Panc1 (cell line): Measurements from ENCODE around the gene AGPAT1.

Experiments
- POLR2AphosphoS5 ChIP-seq: IDR thresholded peaks from 2 replicates; pipeline ENCODE4 v1.6.1; 2012; ENCODE audit warnings: mild to moderate bottlenecking, low read depth, low read length, moderate library complexity
- SIN3A ChIP-seq: IDR thresholded peaks from 2 replicates; pipeline ENCODE4 v1.6.1; 2012; ENCODE audit warnings: low read depth, mild to moderate bottlenecking, low read length, moderate library complexity, borderline replicate concordance; ENCODE audit not compliant: insufficient read depth
- TCF7L2 ChIP-seq: IDR thresholded peaks from 2 replicates; pipeline ENCODE4 v1.6.1; 2011; ENCODE audit warnings: mild to moderate bottlenecking, low read depth, low read length, inconsistent platforms
- TF ChIP-seq, protein P1 (sequence below): fragments of 450-650 bp; IDR thresholded peaks from 2 replicates; pipeline ENCODE4 v1.5.1; 2017; ENCODE audit warnings: mild to moderate bottlenecking

DNA sequence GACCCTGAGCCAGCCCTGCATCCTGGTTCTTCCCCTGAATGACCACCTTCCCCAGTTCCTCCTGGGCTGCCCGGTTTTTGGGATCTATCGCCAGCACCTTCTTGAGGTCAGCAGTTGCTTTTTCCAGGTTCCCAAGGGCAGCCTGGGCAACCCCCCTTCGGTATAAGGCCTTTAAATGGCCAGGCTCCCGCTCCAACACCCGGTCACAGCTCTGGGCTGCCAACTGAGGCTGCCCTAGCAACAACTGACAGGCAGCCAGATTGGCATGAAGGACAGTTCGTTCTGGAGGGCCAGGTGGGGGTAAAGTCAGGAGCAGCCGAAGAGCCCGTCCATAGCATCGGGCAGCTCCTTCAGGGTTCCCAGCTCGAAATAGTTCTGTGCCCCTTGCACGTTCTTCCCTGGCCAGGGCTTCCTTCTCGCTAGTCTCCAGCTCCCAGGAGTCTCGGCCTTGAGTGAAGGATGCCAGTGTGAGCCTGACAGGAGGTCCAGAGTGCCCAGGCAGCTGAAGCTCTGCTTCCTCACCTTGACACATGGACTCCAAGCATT lies 47.1 kb downstream of the AGPAT1 start:
- TF ChIP-seq, protein P1, sequence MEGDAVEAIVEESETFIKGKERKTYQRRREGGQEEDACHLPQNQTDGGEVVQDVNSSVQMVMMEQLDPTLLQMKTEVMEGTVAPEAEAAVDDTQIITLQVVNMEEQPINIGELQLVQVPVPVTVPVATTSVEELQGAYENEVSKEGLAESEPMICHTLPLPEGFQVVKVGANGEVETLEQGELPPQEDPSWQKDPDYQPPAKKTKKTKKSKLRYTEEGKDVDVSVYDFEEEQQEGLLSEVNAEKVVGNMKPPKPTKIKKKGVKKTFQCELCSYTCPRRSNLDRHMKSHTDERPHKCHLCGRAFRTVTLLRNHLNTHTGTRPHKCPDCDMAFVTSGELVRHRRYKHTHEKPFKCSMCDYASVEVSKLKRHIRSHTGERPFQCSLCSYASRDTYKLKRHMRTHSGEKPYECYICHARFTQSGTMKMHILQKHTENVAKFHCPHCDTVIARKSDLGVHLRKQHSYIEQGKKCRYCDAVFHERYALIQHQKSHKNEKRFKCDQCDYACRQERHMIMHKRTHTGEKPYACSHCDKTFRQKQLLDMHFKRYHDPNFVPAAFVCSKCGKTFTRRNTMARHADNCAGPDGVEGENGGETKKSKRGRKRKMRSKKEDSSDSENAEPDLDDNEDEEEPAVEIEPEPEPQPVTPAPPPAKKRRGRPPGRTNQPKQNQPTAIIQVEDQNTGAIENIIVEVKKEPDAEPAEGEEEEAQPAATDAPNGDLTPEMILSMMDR: no peak
- no peak for TF ChIP-seq POLR2AphosphoS5
- no peak for TF ChIP-seq SIN3A
- no peak for TF ChIP-seq TCF7L2
